SK-N-SH (cell line): Measurements from ENCODE around the gene THPO. TPM values are rescaled to one million over a fixed set of nuclear protein-coding genes. Genes with fewer than 3 reads are reported as not detected.
A peak's percentile ranks its signal among the peaks of the same experiment; 100 is the strongest.

Experiments
- CTCF ChIA-PET: fragments of 300-600, 350-600 bp; formaldehyde crosslinking; extraction: SDS; loops from one replicate; lab custom pipeline; 2021; lab: Yijun Ruan, JAX
- POLR2A ChIA-PET: fragments of 350-600 bp; sonication (Branson Sonifier 250); formaldehyde crosslinking; extraction: SDS; loops from one replicate; lab custom pipeline; 2020; ENCODE audit warnings: antibody characterized with exemption, inconsistent platforms; lab: Yijun Ruan, JAX
- DNase-seq: peaks from one replicate; pipeline ENCODE4 v3.0.0; 2012
- H2AFZ ChIP-seq: fragments of 200-600 bp; sonication (generic); 2 replicates; pipeline ENCODE4 v1.8.1; 2016; ENCODE audit warnings: antibody characterized with exemption, mild to moderate bottlenecking, low read depth
- H3F3A ChIP-seq: fragments of 200-600 bp; sonication (generic); replicated peaks from 2 replicates; pipeline ENCODE3; 2016; ENCODE audit warnings: antibody characterized with exemption, mild to moderate bottlenecking; ENCODE audit not compliant: insufficient read depth
- H3K27ac ChIP-seq, 2 experiments: fragments of 200-500 bp in 1 of 2; fragments of 200-600 bp in 1 of 2; sonication (Bioruptor generic) in 1 of 2; sonication (generic), shearing (Covaris generic) in 1 of 2; 2 replicates each; pipeline versions ENCODE4 v1.5.1 to v1.6.1; 2014 to 2016; ENCODE audit warnings: low read depth in 2 of 2, inconsistent platforms in 1 of 2, low read length in 1 of 2, mild to moderate bottlenecking in 1 of 2, mixed read lengths in 1 of 2
- H3K27me3 ChIP-seq: fragments of 200-600 bp; sonication (generic), shearing (Covaris generic); 2 replicates; pipeline ENCODE4 v1.6.1; 2016; ENCODE audit warnings: mixed run types; ENCODE audit not compliant: insufficient read depth
- H3K36me3 ChIP-seq, 2 experiments: fragments of 200-500 bp in 1 of 2; fragments of 200-600 bp in 1 of 2; sonication (Bioruptor generic) in 1 of 2; sonication (generic) in 1 of 2; replicated peaks in 1 of 2; 2 replicates each; pipeline versions ENCODE3 to v1.5.1; 2014 to 2016; ENCODE audit warnings: low read length in 1 of 2, mild to moderate bottlenecking in 1 of 2; ENCODE audit not compliant: insufficient read depth in 2 of 2, control insufficient read depth in 1 of 2
- H3K4me1 ChIP-seq, 2 experiments: fragments of 200-500 bp in 1 of 2; fragments of 200-600 bp in 1 of 2; sonication (Bioruptor generic) in 1 of 2; sonication (generic), shearing (Covaris generic) in 1 of 2; 2 replicates each; pipeline versions ENCODE4 v1.5.1 to v1.6.1; 2014 to 2016; ENCODE audit warnings: low read depth in 1 of 2, low read length in 1 of 2, mixed run types in 1 of 2; ENCODE audit not compliant: insufficient read depth in 2 of 2, control insufficient read depth in 1 of 2
- H3K4me2 ChIP-seq: fragments of 200-600 bp; sonication (generic), shearing (Covaris generic); 2 replicates; pipeline ENCODE4 v1.6.1; 2017; ENCODE audit warnings: mixed run types
- H3K4me3 ChIP-seq, 2 experiments: fragments of 200-500 bp in 1 of 2; fragments of 200-600 bp in 1 of 2; sonication (Bioruptor generic) in 1 of 2; sonication (generic), shearing (Covaris generic) in 1 of 2; 2 replicates each; pipeline versions ENCODE4 v1.5.1 to v1.8.1; 2014 to 2016; ENCODE audit warnings: low read depth in 2 of 2, inconsistent platforms in 1 of 2, low read length in 1 of 2, mild to moderate bottlenecking in 1 of 2, mixed read lengths in 1 of 2, moderate library complexity in 1 of 2
- H3K79me2 ChIP-seq: fragments of 200-600 bp; sonication (generic); 2 replicates; pipeline ENCODE4 v1.8.1; 2017; ENCODE audit warnings: mild to moderate bottlenecking; ENCODE audit not compliant: insufficient read depth
- H3K9ac ChIP-seq: fragments of 200-600 bp; sonication (generic); 2 replicates; pipeline ENCODE4 v1.6.1; 2017; ENCODE audit warnings: mixed run types
- H3K9me2 ChIP-seq: fragments of 200-600 bp; sonication (generic); 2 replicates; pipeline ENCODE4 v1.6.1; 2017; ENCODE audit warnings: mixed run types
- H3K9me3 ChIP-seq: fragments of 200-600 bp; sonication (generic); 2 replicates; pipeline ENCODE4 v1.6.1; 2017; ENCODE audit warnings: mixed run types, mild to moderate bottlenecking, moderate library complexity
- H4K20me1 ChIP-seq: fragments of 200-600 bp; sonication (generic); 2 replicates; pipeline ENCODE4 v1.6.1; 2017; ENCODE audit warnings: mild to moderate bottlenecking, mixed run types; ENCODE audit not compliant: insufficient read depth
- MXI1 ChIP-seq: IDR thresholded peaks from 2 replicates; pipeline ENCODE4 v1.6.1; 2012; ENCODE audit warnings: mild to moderate bottlenecking, low read depth, low read length, improper control_type of control experiment
- WGBS: methylation state at CpG from one replicate; pipeline ENCODE4 v1.1.6; 2017; ENCODE audit warnings: low lambda C conversion rate; 5-methylcytosine and 5-hydroxymethylcytosine counted together
- polyA plus RNA-seq, 3 experiments: library from polyadenylated mRNA; depleted of rRNA; stranded (reverse); fragments of >200 nt; gene quantifications; 2 replicates each; pipeline ENCODE4 v1.2.3, GENCODE V29; 2012
- TF ChIP-seq, protein P1 (sequence below): IDR thresholded peaks from 2 replicates; pipeline ENCODE4 v1.6.1; 2012; ENCODE audit warnings: mild to moderate bottlenecking, low read depth, low read length, moderate library complexity
- TF ChIP-seq, protein P2 (sequence below): fragments of 200-600 bp; sonication (generic); IDR thresholded peaks from 2 replicates; pipeline ENCODE4 v1.6.1; 2017; ENCODE audit warnings: antibody characterized with exemption, mild to moderate bottlenecking, moderate library complexity
- TF ChIP-seq, protein P3 (sequence below): IDR thresholded peaks from 2 replicates; pipeline ENCODE4 v1.4.0; 2012; ENCODE audit warnings: low read depth, borderline replicate concordance
- TF ChIP-seq, protein P4 (sequence below): IDR thresholded peaks from 2 replicates; pipeline ENCODE4 v1.4.0; 2012; ENCODE audit warnings: low read depth, borderline replicate concordance
- TF ChIP-seq, protein P5 (sequence below): IDR thresholded peaks from 2 replicates; pipeline ENCODE4; 2012

The THPO gene
- polyA plus RNA-seq, 1 of the 3 experiments (the other 2 are of a cell fraction), result 0.07 TPM

DNA sequence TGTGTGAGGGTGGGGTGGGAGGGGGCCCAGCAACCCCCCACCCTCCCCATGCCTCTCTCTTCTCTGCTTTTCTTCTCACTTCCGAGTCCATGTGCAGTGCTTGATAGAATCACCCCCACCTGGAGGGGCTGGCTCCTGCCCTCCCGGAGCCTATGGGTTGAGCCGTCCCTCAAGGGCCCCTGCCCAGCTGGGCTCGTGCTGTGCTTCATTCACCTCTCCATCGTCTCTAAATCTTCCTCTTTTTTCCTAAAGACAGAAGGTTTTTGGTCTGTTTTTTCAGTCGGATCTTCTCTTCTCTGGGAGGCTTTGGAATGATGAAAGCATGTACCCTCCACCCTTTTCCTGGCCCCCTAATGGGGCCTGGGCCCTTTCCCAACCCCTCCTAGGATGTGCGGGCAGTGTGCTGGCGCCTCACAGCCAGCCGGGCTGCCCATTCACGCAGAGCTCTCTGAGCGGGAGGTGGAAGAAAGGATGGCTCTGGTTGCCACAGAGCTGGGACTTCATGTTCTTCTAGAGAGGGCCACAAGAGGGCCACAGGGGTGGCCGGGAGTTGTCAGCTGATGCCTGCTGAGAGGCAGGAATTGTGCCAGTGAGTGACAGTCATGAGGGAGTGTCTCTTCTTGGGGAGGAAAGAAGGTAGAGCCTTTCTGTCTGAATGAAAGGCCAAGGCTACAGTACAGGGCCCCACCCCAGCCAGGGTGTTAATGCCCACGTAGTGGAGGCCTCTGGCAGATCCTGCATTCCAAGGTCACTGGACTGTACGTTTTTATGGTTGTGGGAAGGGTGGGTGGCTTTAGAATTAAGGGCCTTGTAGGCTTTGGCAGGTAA is 32.5 kb downstream of the THPO start:
- TF ChIP-seq, protein P1, sequence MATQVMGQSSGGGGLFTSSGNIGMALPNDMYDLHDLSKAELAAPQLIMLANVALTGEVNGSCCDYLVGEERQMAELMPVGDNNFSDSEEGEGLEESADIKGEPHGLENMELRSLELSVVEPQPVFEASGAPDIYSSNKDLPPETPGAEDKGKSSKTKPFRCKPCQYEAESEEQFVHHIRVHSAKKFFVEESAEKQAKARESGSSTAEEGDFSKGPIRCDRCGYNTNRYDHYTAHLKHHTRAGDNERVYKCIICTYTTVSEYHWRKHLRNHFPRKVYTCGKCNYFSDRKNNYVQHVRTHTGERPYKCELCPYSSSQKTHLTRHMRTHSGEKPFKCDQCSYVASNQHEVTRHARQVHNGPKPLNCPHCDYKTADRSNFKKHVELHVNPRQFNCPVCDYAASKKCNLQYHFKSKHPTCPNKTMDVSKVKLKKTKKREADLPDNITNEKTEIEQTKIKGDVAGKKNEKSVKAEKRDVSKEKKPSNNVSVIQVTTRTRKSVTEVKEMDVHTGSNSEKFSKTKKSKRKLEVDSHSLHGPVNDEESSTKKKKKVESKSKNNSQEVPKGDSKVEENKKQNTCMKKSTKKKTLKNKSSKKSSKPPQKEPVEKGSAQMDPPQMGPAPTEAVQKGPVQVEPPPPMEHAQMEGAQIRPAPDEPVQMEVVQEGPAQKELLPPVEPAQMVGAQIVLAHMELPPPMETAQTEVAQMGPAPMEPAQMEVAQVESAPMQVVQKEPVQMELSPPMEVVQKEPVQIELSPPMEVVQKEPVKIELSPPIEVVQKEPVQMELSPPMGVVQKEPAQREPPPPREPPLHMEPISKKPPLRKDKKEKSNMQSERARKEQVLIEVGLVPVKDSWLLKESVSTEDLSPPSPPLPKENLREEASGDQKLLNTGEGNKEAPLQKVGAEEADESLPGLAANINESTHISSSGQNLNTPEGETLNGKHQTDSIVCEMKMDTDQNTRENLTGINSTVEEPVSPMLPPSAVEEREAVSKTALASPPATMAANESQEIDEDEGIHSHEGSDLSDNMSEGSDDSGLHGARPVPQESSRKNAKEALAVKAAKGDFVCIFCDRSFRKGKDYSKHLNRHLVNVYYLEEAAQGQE, result no peak
- TF ChIP-seq, protein P2, sequence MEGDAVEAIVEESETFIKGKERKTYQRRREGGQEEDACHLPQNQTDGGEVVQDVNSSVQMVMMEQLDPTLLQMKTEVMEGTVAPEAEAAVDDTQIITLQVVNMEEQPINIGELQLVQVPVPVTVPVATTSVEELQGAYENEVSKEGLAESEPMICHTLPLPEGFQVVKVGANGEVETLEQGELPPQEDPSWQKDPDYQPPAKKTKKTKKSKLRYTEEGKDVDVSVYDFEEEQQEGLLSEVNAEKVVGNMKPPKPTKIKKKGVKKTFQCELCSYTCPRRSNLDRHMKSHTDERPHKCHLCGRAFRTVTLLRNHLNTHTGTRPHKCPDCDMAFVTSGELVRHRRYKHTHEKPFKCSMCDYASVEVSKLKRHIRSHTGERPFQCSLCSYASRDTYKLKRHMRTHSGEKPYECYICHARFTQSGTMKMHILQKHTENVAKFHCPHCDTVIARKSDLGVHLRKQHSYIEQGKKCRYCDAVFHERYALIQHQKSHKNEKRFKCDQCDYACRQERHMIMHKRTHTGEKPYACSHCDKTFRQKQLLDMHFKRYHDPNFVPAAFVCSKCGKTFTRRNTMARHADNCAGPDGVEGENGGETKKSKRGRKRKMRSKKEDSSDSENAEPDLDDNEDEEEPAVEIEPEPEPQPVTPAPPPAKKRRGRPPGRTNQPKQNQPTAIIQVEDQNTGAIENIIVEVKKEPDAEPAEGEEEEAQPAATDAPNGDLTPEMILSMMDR, result peak; percentile 54
- TF ChIP-seq MXI1, result 0 out of 2 replicates have a peak, but pooled peaks have one; percentile 26
- TF ChIP-seq, protein P3, sequence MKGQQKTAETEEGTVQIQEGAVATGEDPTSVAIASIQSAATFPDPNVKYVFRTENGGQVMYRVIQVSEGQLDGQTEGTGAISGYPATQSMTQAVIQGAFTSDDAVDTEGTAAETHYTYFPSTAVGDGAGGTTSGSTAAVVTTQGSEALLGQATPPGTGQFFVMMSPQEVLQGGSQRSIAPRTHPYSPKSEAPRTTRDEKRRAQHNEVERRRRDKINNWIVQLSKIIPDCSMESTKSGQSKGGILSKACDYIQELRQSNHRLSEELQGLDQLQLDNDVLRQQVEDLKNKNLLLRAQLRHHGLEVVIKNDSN, result peak; percentile 40; the same call in 1 of the 2 replicates
- TF ChIP-seq, protein P4, sequence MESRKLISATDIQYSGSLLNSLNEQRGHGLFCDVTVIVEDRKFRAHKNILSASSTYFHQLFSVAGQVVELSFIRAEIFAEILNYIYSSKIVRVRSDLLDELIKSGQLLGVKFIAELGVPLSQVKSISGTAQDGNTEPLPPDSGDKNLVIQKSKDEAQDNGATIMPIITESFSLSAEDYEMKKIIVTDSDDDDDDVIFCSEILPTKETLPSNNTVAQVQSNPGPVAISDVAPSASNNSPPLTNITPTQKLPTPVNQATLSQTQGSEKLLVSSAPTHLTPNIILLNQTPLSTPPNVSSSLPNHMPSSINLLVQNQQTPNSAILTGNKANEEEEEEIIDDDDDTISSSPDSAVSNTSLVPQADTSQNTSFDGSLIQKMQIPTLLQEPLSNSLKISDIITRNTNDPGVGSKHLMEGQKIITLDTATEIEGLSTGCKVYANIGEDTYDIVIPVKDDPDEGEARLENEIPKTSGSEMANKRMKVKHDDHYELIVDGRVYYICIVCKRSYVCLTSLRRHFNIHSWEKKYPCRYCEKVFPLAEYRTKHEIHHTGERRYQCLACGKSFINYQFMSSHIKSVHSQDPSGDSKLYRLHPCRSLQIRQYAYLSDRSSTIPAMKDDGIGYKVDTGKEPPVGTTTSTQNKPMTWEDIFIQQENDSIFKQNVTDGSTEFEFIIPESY, result no peak
- TF ChIP-seq, protein P5, sequence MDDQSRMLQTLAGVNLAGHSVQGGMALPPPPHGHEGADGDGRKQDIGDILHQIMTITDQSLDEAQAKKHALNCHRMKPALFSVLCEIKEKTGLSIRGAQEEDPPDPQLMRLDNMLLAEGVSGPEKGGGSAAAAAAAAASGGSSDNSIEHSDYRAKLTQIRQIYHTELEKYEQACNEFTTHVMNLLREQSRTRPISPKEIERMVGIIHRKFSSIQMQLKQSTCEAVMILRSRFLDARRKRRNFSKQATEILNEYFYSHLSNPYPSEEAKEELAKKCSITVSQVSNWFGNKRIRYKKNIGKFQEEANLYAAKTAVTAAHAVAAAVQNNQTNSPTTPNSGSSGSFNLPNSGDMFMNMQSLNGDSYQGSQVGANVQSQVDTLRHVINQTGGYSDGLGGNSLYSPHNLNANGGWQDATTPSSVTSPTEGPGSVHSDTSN, result peak; percentile 71
- no peak overlapping the region for H2AFZ ChIP-seq

More for the DNA sequence above, 32.5 kb downstream of the THPO start:
- Histone ChIP-seq H3K4me1 (peaks cover 0 to under 1% of the 10 kb centered on the region in 2 experiments; a peak in 2 of 4 replicates), H3K27ac (no peak overlapping the region), H3K4me3 (no peak overlapping the region), H3K4me2 (no peak overlapping the region), H3F3A (peaks cover 4% of the 10 kb centered on the region), H4K20me1 (0 out of 2 replicates have a peak, but pooled peaks cover 5% of the 10 kb centered on the region), H3K9ac (no peak overlapping the region), H3K79me2 (peaks cover 16% of the 10 kb centered on the region; the same call in 1 of the 2 replicates), H3K9me3 (no peaks in the 10 kb centered on the region), H3K27me3 (no peaks in the 10 kb centered on the region), H3K36me3 (peaks cover 3 to 37% of the 10 kb centered on the region in 2 experiments), H3K9me2 (no peaks in the 10 kb centered on the region)
- DNase-seq, result peak; percentile 73
- POLR2A ChIA-PET, result interaction anchor here (0.9 to 3.0 kb wide), 3 partner anchors 8 to 16 kb away, joined by 4 to 11 read pairs (median 4); partner anchors contain the start of genes CLCN2, FAM131A and POLR2H
- 77% methylated on average over 9 of the region's 14 CpGs for WGBS
- CTCF ChIA-PET, result interaction anchor here (1.0 to 5.3 kb wide), 6 partner anchors 8 to 96 kb away, joined by 3 to 42 read pairs (median 3); partner anchors contain the start of genes EEF1AKMT4 and FAM131A
